Measurements from ENCODE around the gene MPPED1. TPM values are rescaled to one million over a fixed set of nuclear protein-coding genes. Genes with fewer than 3 reads are reported as not detected.

The MPPED1 gene
- total RNA-seq, 2 donors from 2014 or later, result not detected

GRCh38 chr22:43488937-43489336 is 77.1 kb downstream of the MPPED1 start:
- Histone ChIP-seq H3K4me3 (no peak overlapping the region), H3K36me3 (replicated peaks in 1 of 2; ENCODE audit: insufficient read depth in 1 of 2, low read depth in 2 of 2) (no peaks in the 10 kb centered on the region), H3K27ac (no peak overlapping the region), H3K27me3 (peaks cover 0 to 10% of the 10 kb centered on the region in 2 donors), H3K4me1 (no peaks in the 10 kb centered on the region), H3K9me3 (no peaks in the 10 kb centered on the region)
- intact Hi-C loops (cut with DNase I), result no loop called here
- ATAC-seq (no peak), DNase-seq (no peak)
- TF ChIP-seq POLR2A (IDR thresholded peaks at IDR 0.05), result no peak
- no peak for TF ChIP-seq CTCF (IDR thresholded peaks at IDR 0.05)
- 35 to 73% methylated on average over 4 to 10 of the region's 10 CpGs for WGBS, 2 donors

- Histone ChIP-seq H3K27me3 (peaks cover 0 to 10% of the 10 kb centered on the region in 2 donors), H3K27ac (no peak overlapping the region), H3K9me3 (no peaks in the 10 kb centered on the region), H3K4me3 (no peak overlapping the region), H3K4me1 (no peaks in the 10 kb centered on the region), H3K36me3 (replicated peaks in 1 of 2; ENCODE audit: insufficient read depth in 1 of 2, low read depth in 2 of 2) (no peaks in the 10 kb centered on the region)
- ATAC-seq, result no peak
- TF ChIP-seq CTCF (IDR thresholded peaks at IDR 0.05) (no peak), POLR2A (IDR thresholded peaks at IDR 0.05) (no peak)
- no peak for DNase-seq
- WGBS, 2 donors, result 36 to 42% methylated on average over 6 to 7 of the region's 7 CpGs
- intact Hi-C loops (cut with DNase I), result no loop called here
These were observed 78.5 kb downstream of the MPPED1 start for GRCh38 chr22:43490311-43490710.

- TF ChIP-seq CTCF (IDR thresholded peaks at IDR 0.05) (no peak), POLR2A (IDR thresholded peaks at IDR 0.05) (no peak)
- no peak for ATAC-seq
- intact Hi-C loops (cut with DNase I), result no loop called here
- Histone ChIP-seq H3K4me1 (no peaks in the 10 kb centered on the region), H3K36me3 (replicated peaks in 1 of 2; ENCODE audit: insufficient read depth in 1 of 2, low read depth in 2 of 2) (no peaks in the 10 kb centered on the region), H3K9me3 (no peaks in the 10 kb centered on the region), H3K27ac (no peak overlapping the region), H3K4me3 (no peak overlapping the region), H3K27me3 (peaks cover 0 to 6% of the 10 kb centered on the region in 2 donors)
- 51 to 54% methylated on average over 3 of the region's 3 CpGs for WGBS, 2 donors
- DNase-seq, result no peak
These were observed 79.4 kb downstream of the MPPED1 start for GRCh38 chr22:43491177-43491576.

- no peak overlapping the region for H3K4me3 ChIP-seq
- 77 to 86% methylated on average over 1 of the region's 1 CpG for WGBS, 2 donors
- no peak for DNase-seq
These were observed 79.9 kb downstream of the MPPED1 start for GRCh38 chr22:43491737-43492136.

More at GRCh38 chr22:43491737-43492136, 79.9 kb downstream of the MPPED1 start:
- TF ChIP-seq CTCF (IDR thresholded peaks at IDR 0.05) (no peak), POLR2A (IDR thresholded peaks at IDR 0.05) (no peak)
- no peak overlapping the region for H3K27ac ChIP-seq
- peaks cover 0 to 6% of the 10 kb centered on the region in 2 donors for H3K27me3 ChIP-seq
- H3K36me3 ChIP-seq (replicated peaks in 1 of 2; ENCODE audit: insufficient read depth in 1 of 2, low read depth in 2 of 2), result no peaks in the 10 kb centered on the region
- no peaks in the 10 kb centered on the region for H3K9me3 ChIP-seq
- ATAC-seq, result no peak
- no peaks in the 10 kb centered on the region for H3K4me1 ChIP-seq
- intact Hi-C loops (cut with DNase I), result no loop called here

All from body of pancreas (tissue), 4 donors.